CD4-positive, CD25-positive, alpha-beta regulatory T cell (primary cell): ENCODE data around the gene SRGAP1. TPM values are rescaled to one million over a fixed set of nuclear protein-coding genes. Genes with fewer than 3 reads are reported as not detected.

ENCODE experiments used
- ATAC-seq, 2 donors: fragments of 150-1000 bp; cut with Tn5 transposase; one replicate each; pipeline ENCODE4 v1.10.0; 2021; ENCODE audit warnings: low read depth in 2 of 2, moderate number of reproducible peaks in 2 of 2, moderate library complexity in 1 of 2
- DNase-seq, 3 donors: peaks; one replicate each; pipeline versions ENCODE4 v3.0.0 to v3.0.0-alpha.2; 2012 to 2022; ENCODE audit warnings: mixed read lengths in 1 of 3
- H3K27ac ChIP-seq: one replicate; pipeline ENCODE4 v1.7.0; 2013; ENCODE audit warnings: mild to moderate bottlenecking, low read length; ENCODE audit not compliant: insufficient read depth, poor library complexity, severe bottlenecking
- H3K27me3 ChIP-seq: one replicate; pipeline ENCODE4 v1.7.0; 2013; ENCODE audit warnings: low read length; ENCODE audit not compliant: control insufficient read depth, insufficient read depth
- H3K36me3 ChIP-seq: one replicate; pipeline ENCODE4 v1.7.0; 2013; ENCODE audit warnings: mild to moderate bottlenecking, low read length, moderate library complexity; ENCODE audit not compliant: control insufficient read depth, insufficient read depth
- H3K4me1 ChIP-seq: 2 replicates; pipeline ENCODE4 v1.7.0; 2013; ENCODE audit warnings: mild to moderate bottlenecking, low read length; ENCODE audit not compliant: insufficient read depth, control insufficient read depth, poor library complexity, severe bottlenecking
- H3K4me3 ChIP-seq: one replicate; pipeline ENCODE4 v1.7.0; 2013; ENCODE audit warnings: low read depth, mild to moderate bottlenecking, low read length, moderate library complexity
- H3K9me3 ChIP-seq, 2 experiments: 1 replicate in 1 of 2; 2 replicates in 1 of 2; pipeline ENCODE4 v1.7.0; 2013; ENCODE audit warnings: low read length in 2 of 2, mild to moderate bottlenecking in 1 of 2, moderate library complexity in 1 of 2; ENCODE audit not compliant: control insufficient read depth in 2 of 2
- H3K27ac Mint-ChIP-seq, 3 donors: one replicate each; pipeline ENCODE4 v1.8.0; 2020 to 2022; ENCODE audit warnings: mild to moderate bottlenecking in 3 of 3, mixed read lengths in 3 of 3, moderate library complexity in 2 of 3
- H3K27me3 Mint-ChIP-seq: one replicate; pipeline ENCODE4 v1.8.0; 2022; ENCODE audit warnings: mild to moderate bottlenecking, mixed read lengths
- H3K36me3 Mint-ChIP-seq: one replicate; pipeline ENCODE4 v1.8.0; 2020; ENCODE audit warnings: mixed read lengths
- H3K4me1 Mint-ChIP-seq, 4 donors: one replicate each; pipeline ENCODE4 v1.8.0; 2020 to 2022; ENCODE audit warnings: mixed read lengths in 4 of 4, mild to moderate bottlenecking in 1 of 4
- H3K4me3 Mint-ChIP-seq, 4 donors: one replicate each; pipeline ENCODE4 v1.8.0; 2020 to 2022; ENCODE audit warnings: mild to moderate bottlenecking in 4 of 4, mixed read lengths in 4 of 4, moderate library complexity in 3 of 4
- H3K9me3 Mint-ChIP-seq, 7 donors: one replicate each; pipeline ENCODE4 v1.8.0; 2020 to 2022; ENCODE audit warnings: mixed read lengths in 7 of 7, mild to moderate bottlenecking in 3 of 7, moderate library complexity in 2 of 7
- polyA plus RNA-seq, 4 donors: library from polyadenylated mRNA; unstranded; fragments of 300-500 nt; fragmentation: Illumina TruSeq; gene quantifications; one replicate each; pipeline ENCODE4 v1.2.3, GENCODE V29; 2021
- total RNA-seq: library from RNA; stranded (reverse); gene quantifications from one replicate; pipeline ENCODE4 v1.2.3, GENCODE V29; 2022

SRGAP1 gene
- total and polyA plus RNA-seq, 5 donors from 2014 or later = 0.01 to 0.07 (median 0.02) TPM; not detected in 1

- no peak overlapping the region for H3K4me3 ChIP-seq
- no peak for ATAC-seq
- Mint-ChIP-seq H3K4me1 (no peaks in the 10 kb centered on the region), H3K9me3 (no peaks in the 10 kb centered on the region), H3K36me3 (no peaks in the 10 kb centered on the region), H3K27ac (no peak overlapping the region), H3K27me3 (no peaks in the 10 kb centered on the region), H3K4me3 (no peak overlapping the region)
- H3K27ac ChIP-seq = no peak overlapping the region
- no peaks in the 10 kb centered on the region for H3K27me3 ChIP-seq
- no peaks in the 10 kb centered on the region for H3K9me3 ChIP-seq
- DNase-seq = no peak
- no peaks in the 10 kb centered on the region for H3K4me1 ChIP-seq
- no peaks in the 10 kb centered on the region for H3K36me3 ChIP-seq
Observed at GRCh38 chr12:64036414-64036813, 191.9 kb downstream of the SRGAP1 start.

GRCh38 chr12:64039281-64039871 is 194.9 kb downstream of the SRGAP1 start:
- Histone ChIP-seq H3K27ac (no peak overlapping the region), H3K9me3 (no peaks in the 10 kb centered on the region), H3K4me3 (no peak overlapping the region), H3K27me3 (no peaks in the 10 kb centered on the region), H3K36me3 (no peaks in the 10 kb centered on the region), H3K4me1 (no peaks in the 10 kb centered on the region)
- Mint-ChIP-seq H3K36me3 (no peaks in the 10 kb centered on the region), H3K4me3 (no peak overlapping the region), H3K4me1 (no peaks in the 10 kb centered on the region), H3K27ac (no peak overlapping the region), H3K27me3 (peaks cover 5% of the 10 kb centered on the region), H3K9me3 (no peaks in the 10 kb centered on the region)
- DNase-seq = no peak
- no peak for ATAC-seq

GRCh38 chr12:64042911-64043310 is 198.4 kb downstream of the SRGAP1 start:
- Histone ChIP-seq H3K9me3 (no peaks in the 10 kb centered on the region), H3K27me3 (no peaks in the 10 kb centered on the region), H3K4me3 (no peak overlapping the region), H3K4me1 (no peaks in the 10 kb centered on the region), H3K27ac (no peak overlapping the region), H3K36me3 (no peaks in the 10 kb centered on the region)
- Mint-ChIP-seq H3K27ac (no peak overlapping the region), H3K4me1 (no peaks in the 10 kb centered on the region), H3K27me3 (peaks cover 5% of the 10 kb centered on the region), H3K9me3 (no peaks in the 10 kb centered on the region), H3K36me3 (no peaks in the 10 kb centered on the region), H3K4me3 (no peak overlapping the region)
- DNase-seq = no peak
- no peak for ATAC-seq

- no peaks in the 10 kb centered on the region for H3K27me3 ChIP-seq
- no peak overlapping the region for H3K27ac Mint-ChIP-seq
- no peaks in the 10 kb centered on the region for H3K36me3 ChIP-seq
- H3K27ac ChIP-seq = no peak overlapping the region
- H3K9me3 ChIP-seq = no peaks in the 10 kb centered on the region
- no peak overlapping the region for H3K4me3 ChIP-seq
- peaks cover 5% of the 10 kb centered on the region for H3K27me3 Mint-ChIP-seq
- H3K4me3 Mint-ChIP-seq = no peak overlapping the region
- H3K4me1 ChIP-seq = no peaks in the 10 kb centered on the region
- H3K9me3 Mint-ChIP-seq = peaks cover 0 to 2% (median 0%) of the 10 kb centered on the region in 7 donors
- no peak for ATAC-seq
- DNase-seq = no peak
- H3K36me3 Mint-ChIP-seq = no peaks in the 10 kb centered on the region
- H3K4me1 Mint-ChIP-seq = no peaks in the 10 kb centered on the region
Observed at GRCh38 chr12:64044191-64044590, 199.7 kb downstream of the SRGAP1 start.

- ATAC-seq = no peak
- Mint-ChIP-seq H3K36me3 (no peaks in the 10 kb centered on the region), H3K27ac (no peak overlapping the region), H3K27me3 (no peaks in the 10 kb centered on the region), H3K4me1 (no peaks in the 10 kb centered on the region), H3K9me3 (peaks cover 0 to 2% (median 0%) of the 10 kb centered on the region in 7 donors), H3K4me3 (no peak overlapping the region)
- DNase-seq = no peak
- no peaks in the 10 kb centered on the region for H3K4me1 ChIP-seq
- H3K27me3 ChIP-seq = no peaks in the 10 kb centered on the region
- no peaks in the 10 kb centered on the region for H3K9me3 ChIP-seq
- H3K4me3 ChIP-seq = no peak overlapping the region
- H3K27ac ChIP-seq = no peak overlapping the region
- H3K36me3 ChIP-seq = no peaks in the 10 kb centered on the region
Observed at GRCh38 chr12:64051057-64051456, 206.6 kb downstream of the SRGAP1 start.

GRCh38 chr12:64053117-64053516 is 208.6 kb downstream of the SRGAP1 start:
- no peaks in the 10 kb centered on the region for H3K36me3 Mint-ChIP-seq

GRCh38 chr12:64054079-64054520 is 209.6 kb downstream of the SRGAP1 start:
- Histone ChIP-seq H3K4me1 (no peaks in the 10 kb centered on the region), H3K27ac (no peak overlapping the region), H3K36me3 (no peaks in the 10 kb centered on the region), H3K27me3 (no peaks in the 10 kb centered on the region), H3K4me3 (no peak overlapping the region), H3K9me3 (no peaks in the 10 kb centered on the region)
- no peak for ATAC-seq
- Mint-ChIP-seq H3K27ac (no peak overlapping the region), H3K36me3 (no peaks in the 10 kb centered on the region), H3K4me3 (no peak overlapping the region), H3K9me3 (peaks cover 0 to 4% (median 0%) of the 10 kb centered on the region in 7 donors), H3K4me1 (no peaks in the 10 kb centered on the region), H3K27me3 (no peaks in the 10 kb centered on the region)
- no peak for DNase-seq

More at GRCh38 chr12:64053117-64053516, 208.6 kb downstream of the SRGAP1 start:
- Histone ChIP-seq H3K36me3 (no peaks in the 10 kb centered on the region), H3K4me3 (no peak overlapping the region), H3K9me3 (no peaks in the 10 kb centered on the region), H3K27ac (no peak overlapping the region), H3K4me1 (no peaks in the 10 kb centered on the region), H3K27me3 (no peaks in the 10 kb centered on the region)
- Mint-ChIP-seq H3K9me3 (peaks cover 0 to 4% (median 0%) of the 10 kb centered on the region in 7 donors), H3K27ac (no peak overlapping the region), H3K4me1 (no peaks in the 10 kb centered on the region), H3K27me3 (no peaks in the 10 kb centered on the region), H3K4me3 (no peak overlapping the region)
- ATAC-seq (no peak), DNase-seq (no peak)

- Histone ChIP-seq H3K36me3 (no peaks in the 10 kb centered on the region), H3K4me3 (no peak overlapping the region), H3K27me3 (no peaks in the 10 kb centered on the region), H3K27ac (no peak overlapping the region), H3K4me1 (no peaks in the 10 kb centered on the region), H3K9me3 (no peaks in the 10 kb centered on the region)
- no peak for ATAC-seq
- Mint-ChIP-seq H3K27me3 (peaks cover 6% of the 10 kb centered on the region), H3K4me3 (no peak overlapping the region), H3K4me1 (no peaks in the 10 kb centered on the region), H3K36me3 (no peaks in the 10 kb centered on the region), H3K27ac (no peak overlapping the region), H3K9me3 (peaks cover 0 to 3% (median 0%) of the 10 kb centered on the region in 7 donors)
- DNase-seq = no peak
Observed at GRCh38 chr12:64056741-64057140, 212.2 kb downstream of the SRGAP1 start.
